ENCODE data around the gene ARCN1. TPM values are rescaled to one million over a fixed set of nuclear protein-coding genes. Genes with fewer than 3 reads are reported as not detected.
"Not testable (repeated sequence)": the region's sequence is repeated elsewhere in the genome, so short reads cannot be mapped to it uniquely, and the experiment has no call there.

ARCN1 gene
- total and polyA plus RNA-seq, 2 donors (not counting 1 experiment from before 2014, with no cell fraction given), result 42.9 to 83.2 TPM

GRCh38 chr11:118610773-118611432 is 38.7 kb downstream of the ARCN1 start:
- peak overlapping the region; percentile 75 for H3K4me3 Mint-ChIP-seq
- intact Hi-C loops (cut with micrococcal nuclease), result loop anchor here (1.0 to 2.0 kb wide), 3 partner anchors 16 to 466 kb away; partner anchors contain the start of gene ARCN1
- H3K27ac ChIP-seq (ENCODE audit: low read length in 2 of 2), result peak overlapping the region in 1 of 2 donors; percentile 39
- H3K9me3 ChIP-seq (ENCODE audit: control extremely low read depth in 1 of 3, control insufficient read depth in 2 of 3, insufficient read depth in 1 of 3, low read length in 2 of 3), result peaks cover 0 to 12% (median 0%) of the 10 kb centered on the region in 3 donors
- peaks cover 0 to 56% (median 23%) of the 10 kb centered on the region in 4 experiments for H3K27me3 ChIP-seq (replicated peaks in 1 of 4; ENCODE audit: control extremely low read depth in 1 of 4, control insufficient read depth in 3 of 4, insufficient read depth in 4 of 4, low read length in 3 of 4)
- peaks cover 28% of the 10 kb centered on the region for H3K27me3 Mint-ChIP-seq
- H2AFZ ChIP-seq (ENCODE audit: insufficient read depth, low read depth, low read length, poor library complexity, severe bottlenecking), result peak overlapping the region; percentile 88
- H3K27ac Mint-ChIP-seq, result peak overlapping the region; percentile 59
- peaks cover 25% of the 10 kb centered on the region for H3K4me1 Mint-ChIP-seq
- peak overlapping the region in 4 of 5 experiments; percentile 35 to 60 (median 52) for H3K4me3 ChIP-seq (ENCODE audit: control extremely low read depth in 1 of 5, extremely low read depth in 1 of 5, insufficient read depth in 1 of 5, low read depth in 2 of 5, low read length in 4 of 5)
- H3K4me1 ChIP-seq (ENCODE audit: control insufficient read depth in 2 of 2, insufficient read depth in 2 of 2, low read length in 2 of 2), result peaks cover 26 to 38% of the 10 kb centered on the region in 2 donors
- peak; percentile 89 for DNase-seq
- WGBS (ENCODE audit: insufficient coverage), result 1% methylated on average over 52 of the region's 54 CpGs
- no peaks in the 10 kb centered on the region for H4K20me1 ChIP-seq (ENCODE audit: control insufficient read depth, insufficient read depth, low read length, poor library complexity, severe bottlenecking)
- ChIA-PET POLR2A (interaction anchor here (0.7 kb wide), 1 partner anchor 467 kb away, joined by 10 read pairs; no protein-coding TSS in a partner anchor), CTCF (interaction anchor here (1.0 to 2.5 kb wide), 3 partner anchors 13 to 412 kb away, joined by 3 to 8 read pairs (median 5); no protein-coding TSS in a partner anchor)
- H3K9ac ChIP-seq (ENCODE audit: low read length), result peak overlapping the region; percentile 72
- H3K4me2 ChIP-seq (replicated peaks; ENCODE audit: low read depth, low read length, poor library complexity, severe bottlenecking), result peak overlapping the region; percentile 100
- ATAC-seq (ENCODE audit: low read depth), result peak; percentile 59
- H3K79me2 ChIP-seq (ENCODE audit: control insufficient read depth, insufficient read depth, low read length), result no peaks in the 10 kb centered on the region
- H3K9me3 Mint-ChIP-seq (ENCODE audit: insufficient read depth), result no peaks in the 10 kb centered on the region
- TF ChIP-seq, protein P1, sequence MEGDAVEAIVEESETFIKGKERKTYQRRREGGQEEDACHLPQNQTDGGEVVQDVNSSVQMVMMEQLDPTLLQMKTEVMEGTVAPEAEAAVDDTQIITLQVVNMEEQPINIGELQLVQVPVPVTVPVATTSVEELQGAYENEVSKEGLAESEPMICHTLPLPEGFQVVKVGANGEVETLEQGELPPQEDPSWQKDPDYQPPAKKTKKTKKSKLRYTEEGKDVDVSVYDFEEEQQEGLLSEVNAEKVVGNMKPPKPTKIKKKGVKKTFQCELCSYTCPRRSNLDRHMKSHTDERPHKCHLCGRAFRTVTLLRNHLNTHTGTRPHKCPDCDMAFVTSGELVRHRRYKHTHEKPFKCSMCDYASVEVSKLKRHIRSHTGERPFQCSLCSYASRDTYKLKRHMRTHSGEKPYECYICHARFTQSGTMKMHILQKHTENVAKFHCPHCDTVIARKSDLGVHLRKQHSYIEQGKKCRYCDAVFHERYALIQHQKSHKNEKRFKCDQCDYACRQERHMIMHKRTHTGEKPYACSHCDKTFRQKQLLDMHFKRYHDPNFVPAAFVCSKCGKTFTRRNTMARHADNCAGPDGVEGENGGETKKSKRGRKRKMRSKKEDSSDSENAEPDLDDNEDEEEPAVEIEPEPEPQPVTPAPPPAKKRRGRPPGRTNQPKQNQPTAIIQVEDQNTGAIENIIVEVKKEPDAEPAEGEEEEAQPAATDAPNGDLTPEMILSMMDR (IDR thresholded peaks at IDR 0.05), result peak; percentile 96
- no peak for TF ChIP-seq EZH2 (IDR thresholded peaks at IDR 0.05; ENCODE audit: borderline replicate concordance, insufficient read depth, low read depth, low read length, poor library complexity, severe bottlenecking)
- H3K36me3 ChIP-seq (replicated peaks in 1 of 2; ENCODE audit: control extremely low read depth in 1 of 2, control insufficient read depth in 1 of 2, extremely low read depth in 1 of 2, insufficient read depth in 2 of 2, low read length in 1 of 2), result no peaks in the 10 kb centered on the region

GRCh38 chr11:118611433-118611795 is 39.2 kb downstream of the ARCN1 start:
- POLR2A ChIA-PET; H4K20me1 ChIP-seq (ENCODE audit: control insufficient read depth, insufficient read depth, low read length, poor library complexity, severe bottlenecking); H3K27ac Mint-ChIP-seq; DNase-seq; H3K36me3 ChIP-seq (replicated peaks in 1 of 2; ENCODE audit: control extremely low read depth in 1 of 2, control insufficient read depth in 1 of 2, extremely low read depth in 1 of 2, insufficient read depth in 2 of 2, low read length in 1 of 2); H3K9ac ChIP-seq (ENCODE audit: low read length); ATAC-seq (ENCODE audit: low read depth); H3K27ac ChIP-seq (ENCODE audit: low read length in 2 of 2); H3K79me2 ChIP-seq (ENCODE audit: control insufficient read depth, insufficient read depth, low read length); H3K9me3 Mint-ChIP-seq (ENCODE audit: insufficient read depth): not testable (repeated sequence)
- peak overlapping the region; percentile 100 for H3K4me2 ChIP-seq (replicated peaks; ENCODE audit: low read depth, low read length, poor library complexity, severe bottlenecking)
- peak overlapping the region in 1 of 5 experiments; percentile 33 for H3K4me3 ChIP-seq (ENCODE audit: control extremely low read depth in 1 of 5, extremely low read depth in 1 of 5, insufficient read depth in 1 of 5, low read depth in 2 of 5, low read length in 4 of 5)
- intact Hi-C loops (cut with micrococcal nuclease), result loop anchor here (1.0 to 2.0 kb wide), 3 partner anchors 17 to 467 kb away; partner anchors contain the start of gene ARCN1
- H3K4me1 ChIP-seq (ENCODE audit: control insufficient read depth in 2 of 2, insufficient read depth in 2 of 2, low read length in 2 of 2), result peaks cover 26 to 38% of the 10 kb centered on the region in 2 donors
- H3K9me3 ChIP-seq (ENCODE audit: control extremely low read depth in 1 of 3, control insufficient read depth in 2 of 3, insufficient read depth in 1 of 3, low read length in 2 of 3), result peaks cover 0 to 12% (median 0%) of the 10 kb centered on the region in 3 donors
- 83% methylated on average over 8 of the region's 19 CpGs for WGBS (ENCODE audit: insufficient coverage)
- Mint-ChIP-seq H3K4me3 (peak overlapping the region; percentile 75), H3K4me1 (peaks cover 25% of the 10 kb centered on the region), H3K27me3 (peaks cover 28% of the 10 kb centered on the region)
- CTCF ChIA-PET, result interaction anchor here (1.0 to 2.5 kb wide), 5 partner anchors 11 to 413 kb away, joined by 3 to 8 read pairs (median 5); no protein-coding TSS in a partner anchor
- peaks cover 0 to 56% (median 23%) of the 10 kb centered on the region in 4 experiments for H3K27me3 ChIP-seq (replicated peaks in 1 of 4; ENCODE audit: control extremely low read depth in 1 of 4, control insufficient read depth in 3 of 4, insufficient read depth in 4 of 4, low read length in 3 of 4)
- H2AFZ ChIP-seq (ENCODE audit: insufficient read depth, low read depth, low read length, poor library complexity, severe bottlenecking), result peak overlapping the region; percentile 88

All from B cell (primary cell).